ENCODE measurements around the gene SNRPB. TPM values are rescaled to one million over a fixed set of nuclear protein-coding genes. Genes with fewer than 3 reads are reported as not detected.

The SNRPB gene
- total and polyA plus RNA-seq, 2 experiments from 2014 or later, result 784 to 785 TPM

DNA sequence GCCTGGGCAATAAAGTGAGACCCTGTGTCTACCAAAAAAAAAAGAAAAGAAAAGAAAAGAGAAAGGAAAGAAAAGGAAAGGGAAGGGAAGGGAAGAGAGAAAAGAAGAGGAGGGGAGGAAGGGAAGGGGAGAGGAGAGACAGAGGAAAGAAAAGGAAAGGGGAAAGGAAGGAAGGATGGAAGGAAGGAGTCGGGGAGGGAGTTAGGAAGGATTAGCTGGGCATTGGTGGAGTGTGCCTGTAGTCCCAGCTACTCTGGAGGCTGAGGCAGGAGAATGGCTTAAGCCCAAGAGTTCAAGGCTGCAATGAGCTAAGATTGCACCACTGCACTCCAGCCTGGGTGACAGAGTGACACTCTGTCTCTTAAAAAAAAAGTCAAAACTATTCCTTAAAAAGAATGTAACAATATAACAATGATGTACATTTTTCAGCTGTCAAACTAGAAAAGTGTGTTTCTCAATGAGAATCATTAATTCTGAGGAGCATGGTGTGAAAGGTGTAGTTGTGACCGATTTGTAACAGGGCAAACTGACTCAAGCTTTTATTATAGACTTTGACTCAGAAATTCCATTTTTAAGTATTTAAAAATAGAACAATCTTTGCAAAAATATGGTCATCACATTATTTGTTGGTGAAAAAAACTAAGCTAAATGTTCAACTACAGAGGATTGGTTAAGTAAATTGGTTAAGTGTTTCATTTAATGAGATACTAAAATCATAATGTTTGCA lies 14.7 kb downstream of the SNRPB start (continued):
- TF ChIP-seq, protein P1, sequence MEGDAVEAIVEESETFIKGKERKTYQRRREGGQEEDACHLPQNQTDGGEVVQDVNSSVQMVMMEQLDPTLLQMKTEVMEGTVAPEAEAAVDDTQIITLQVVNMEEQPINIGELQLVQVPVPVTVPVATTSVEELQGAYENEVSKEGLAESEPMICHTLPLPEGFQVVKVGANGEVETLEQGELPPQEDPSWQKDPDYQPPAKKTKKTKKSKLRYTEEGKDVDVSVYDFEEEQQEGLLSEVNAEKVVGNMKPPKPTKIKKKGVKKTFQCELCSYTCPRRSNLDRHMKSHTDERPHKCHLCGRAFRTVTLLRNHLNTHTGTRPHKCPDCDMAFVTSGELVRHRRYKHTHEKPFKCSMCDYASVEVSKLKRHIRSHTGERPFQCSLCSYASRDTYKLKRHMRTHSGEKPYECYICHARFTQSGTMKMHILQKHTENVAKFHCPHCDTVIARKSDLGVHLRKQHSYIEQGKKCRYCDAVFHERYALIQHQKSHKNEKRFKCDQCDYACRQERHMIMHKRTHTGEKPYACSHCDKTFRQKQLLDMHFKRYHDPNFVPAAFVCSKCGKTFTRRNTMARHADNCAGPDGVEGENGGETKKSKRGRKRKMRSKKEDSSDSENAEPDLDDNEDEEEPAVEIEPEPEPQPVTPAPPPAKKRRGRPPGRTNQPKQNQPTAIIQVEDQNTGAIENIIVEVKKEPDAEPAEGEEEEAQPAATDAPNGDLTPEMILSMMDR (conservative IDR thresholded peaks at IDR 0.05; ENCODE audit: low read depth in 2 of 2), result no peak
- TF ChIP-seq CREB1 (CRISPR knock-in tag; IDR thresholded peaks at IDR 0.05; ENCODE audit: low read depth) (no peak), POLR2AphosphoS5 (IDR thresholded peaks at IDR 0.05; ENCODE audit: low read depth) (no peak)

DNA sequence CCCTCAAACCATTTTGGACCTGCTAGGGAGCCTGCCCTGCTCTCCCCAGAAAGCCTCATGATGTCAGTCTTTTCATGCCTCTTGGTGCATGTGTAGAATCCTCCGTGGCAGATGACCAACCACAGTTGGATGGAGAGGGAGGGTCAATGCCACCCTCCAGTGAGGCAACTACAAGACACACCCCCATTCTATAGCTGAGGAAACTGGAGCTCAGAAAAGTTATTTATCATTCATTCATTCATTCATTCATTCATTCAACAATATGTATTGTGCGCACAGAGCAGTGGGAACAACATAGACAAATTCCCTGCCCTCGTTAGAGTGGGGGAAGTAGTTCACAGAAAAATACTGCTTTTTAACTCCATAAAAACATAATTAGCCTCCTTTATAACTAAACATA lies 16.8 kb downstream of the SNRPB start:
- H3K4me3 ChIP-seq, result no peak overlapping the region
- Mint-ChIP-seq H3K4me1 (no peaks in the 10 kb centered on the region), H3K27ac (no peak overlapping the region), H3K9me3 (no peaks in the 10 kb centered on the region), H3K27me3 (ENCODE audit: insufficient read depth, low read depth, poor library complexity) (peaks cover 2% of the 10 kb centered on the region), H3K36me3 (ENCODE audit: low read depth) (peaks cover 3% of the 10 kb centered on the region; the same call in 2 of the 3 replicates), H3K4me3 (no peak overlapping the region)
- H2AFZ ChIP-seq, result no peak overlapping the region
- ATAC-seq (no peak), DNase-seq (ENCODE audit: low spot score) (no peak)
- TF ChIP-seq NANOG (IDR thresholded peaks at IDR 0.05; ENCODE audit: borderline replicate concordance), result no peak
- TF ChIP-seq, protein P1 (conservative IDR thresholded peaks at IDR 0.05; ENCODE audit: low read depth in 2 of 2), result no peak
- no peak overlapping the region for H3K27ac ChIP-seq (ENCODE audit: low read depth)
- H3K27me3 ChIP-seq (ENCODE audit: insufficient read depth), result no peaks in the 10 kb centered on the region
- H3K79me2 ChIP-seq (replicated peaks; ENCODE audit: insufficient read depth), result no peaks in the 10 kb centered on the region
- H3K4me2 ChIP-seq, result no peak overlapping the region
- no peaks in the 10 kb centered on the region for H3K4me1 ChIP-seq (ENCODE audit: insufficient read depth)
- H3F3A ChIP-seq (replicated peaks; ENCODE audit: low read depth), result peaks cover 1% of the 10 kb centered on the region; the same call in 1 of the 2 replicates
- no peaks in the 10 kb centered on the region; the same call in 1 of the 2 replicates for H4K20me1 ChIP-seq (replicated peaks; ENCODE audit: insufficient read depth)
- no peaks in the 10 kb centered on the region for H3K9me2 ChIP-seq (ENCODE audit: insufficient read depth)
- no peaks in the 10 kb centered on the region for H3K36me3 ChIP-seq (ENCODE audit: insufficient read depth)

GRCh38 chr20:2451939-2452732 lies 18.5 kb downstream of the SNRPB start:
- Mint-ChIP-seq H3K27me3 (ENCODE audit: insufficient read depth, low read depth, poor library complexity) (peaks cover 2% of the 10 kb centered on the region), H3K9me3 (no peaks in the 10 kb centered on the region), H3K36me3 (ENCODE audit: low read depth) (no peaks in the 10 kb centered on the region), H3K27ac (no peak overlapping the region), H3K4me1 (no peaks in the 10 kb centered on the region), H3K4me3 (no peak overlapping the region)
- DNase-seq (ENCODE audit: low spot score) (peak; percentile 91), ATAC-seq (peak; percentile 84)
- no peak overlapping the region for H2AFZ ChIP-seq
- no peak overlapping the region for H3K4me3 ChIP-seq
- no peaks in the 10 kb centered on the region for H3K4me1 ChIP-seq (ENCODE audit: insufficient read depth)
- no peaks in the 10 kb centered on the region; the same call in 1 of the 2 replicates for H3F3A ChIP-seq (replicated peaks; ENCODE audit: low read depth)
- no peaks in the 10 kb centered on the region for H3K9me2 ChIP-seq (ENCODE audit: insufficient read depth)
- H3K27me3 ChIP-seq (ENCODE audit: insufficient read depth), result no peaks in the 10 kb centered on the region
- no peaks in the 10 kb centered on the region; the same call in 1 of the 2 replicates for H4K20me1 ChIP-seq (replicated peaks; ENCODE audit: insufficient read depth)
- no peaks in the 10 kb centered on the region for H3K36me3 ChIP-seq (ENCODE audit: insufficient read depth)
- H3K4me2 ChIP-seq, result no peak overlapping the region
- no peak overlapping the region for H3K27ac ChIP-seq (ENCODE audit: low read depth)
- no peaks in the 10 kb centered on the region for H3K79me2 ChIP-seq (replicated peaks; ENCODE audit: insufficient read depth)
- no peak for TF ChIP-seq POLR2AphosphoS5 (IDR thresholded peaks at IDR 0.05; ENCODE audit: low read depth)
- TF ChIP-seq, protein P1 (conservative IDR thresholded peaks at IDR 0.05; ENCODE audit: low read depth in 2 of 2), result peak; percentile 79 to 93
- no peak for TF ChIP-seq NANOG (IDR thresholded peaks at IDR 0.05; ENCODE audit: borderline replicate concordance)
- no peak for TF ChIP-seq EZH2phosphoT487 (IDR thresholded peaks at IDR 0.05; ENCODE audit: unreplicated experiment)
- TF ChIP-seq, protein P2, sequence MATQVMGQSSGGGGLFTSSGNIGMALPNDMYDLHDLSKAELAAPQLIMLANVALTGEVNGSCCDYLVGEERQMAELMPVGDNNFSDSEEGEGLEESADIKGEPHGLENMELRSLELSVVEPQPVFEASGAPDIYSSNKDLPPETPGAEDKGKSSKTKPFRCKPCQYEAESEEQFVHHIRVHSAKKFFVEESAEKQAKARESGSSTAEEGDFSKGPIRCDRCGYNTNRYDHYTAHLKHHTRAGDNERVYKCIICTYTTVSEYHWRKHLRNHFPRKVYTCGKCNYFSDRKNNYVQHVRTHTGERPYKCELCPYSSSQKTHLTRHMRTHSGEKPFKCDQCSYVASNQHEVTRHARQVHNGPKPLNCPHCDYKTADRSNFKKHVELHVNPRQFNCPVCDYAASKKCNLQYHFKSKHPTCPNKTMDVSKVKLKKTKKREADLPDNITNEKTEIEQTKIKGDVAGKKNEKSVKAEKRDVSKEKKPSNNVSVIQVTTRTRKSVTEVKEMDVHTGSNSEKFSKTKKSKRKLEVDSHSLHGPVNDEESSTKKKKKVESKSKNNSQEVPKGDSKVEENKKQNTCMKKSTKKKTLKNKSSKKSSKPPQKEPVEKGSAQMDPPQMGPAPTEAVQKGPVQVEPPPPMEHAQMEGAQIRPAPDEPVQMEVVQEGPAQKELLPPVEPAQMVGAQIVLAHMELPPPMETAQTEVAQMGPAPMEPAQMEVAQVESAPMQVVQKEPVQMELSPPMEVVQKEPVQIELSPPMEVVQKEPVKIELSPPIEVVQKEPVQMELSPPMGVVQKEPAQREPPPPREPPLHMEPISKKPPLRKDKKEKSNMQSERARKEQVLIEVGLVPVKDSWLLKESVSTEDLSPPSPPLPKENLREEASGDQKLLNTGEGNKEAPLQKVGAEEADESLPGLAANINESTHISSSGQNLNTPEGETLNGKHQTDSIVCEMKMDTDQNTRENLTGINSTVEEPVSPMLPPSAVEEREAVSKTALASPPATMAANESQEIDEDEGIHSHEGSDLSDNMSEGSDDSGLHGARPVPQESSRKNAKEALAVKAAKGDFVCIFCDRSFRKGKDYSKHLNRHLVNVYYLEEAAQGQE (IDR thresholded peaks at IDR 0.05; ENCODE audit: unreplicated experiment), result no peak
- no peak for TF ChIP-seq ETS1 (IDR thresholded peaks at IDR 0.05)
